Measurements from ENCODE around the gene SPPL3.
A peak's percentile ranks its signal among the peaks of the same experiment; 100 is the strongest.

Gene SPPL3

DNA sequence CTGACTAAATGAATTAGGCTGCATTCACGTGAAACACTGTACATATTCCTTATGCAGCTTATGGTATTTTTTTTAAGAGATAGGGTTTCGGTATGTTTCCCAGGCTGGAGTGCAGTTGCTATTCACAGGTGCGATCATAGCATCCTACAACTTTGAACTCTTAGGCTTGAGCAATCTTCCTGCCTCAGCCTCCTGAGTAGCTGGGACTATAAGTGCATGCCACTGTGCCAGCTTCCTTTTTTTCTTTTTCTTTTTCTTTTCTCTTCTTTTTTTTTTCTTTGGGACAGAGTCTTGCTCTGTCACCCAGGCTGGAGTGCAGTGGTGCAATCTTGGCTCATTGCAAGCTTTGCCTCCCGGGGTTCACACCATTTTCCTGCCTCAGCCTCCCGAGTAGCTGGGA lies 35.8 kb upstream of the SPPL3 start:
- TF ChIP-seq ZNF8 (CRISPR knock-in tag; IDR thresholded peaks at IDR 0.05) (no peak), RARB (CRISPR knock-in tag; IDR thresholded peaks at IDR 0.05) (no peak), ISL1 (CRISPR knock-in tag; IDR thresholded peaks at IDR 0.05) (no peak), ZNF565 (CRISPR knock-in tag; conservative IDR thresholded peaks at IDR 0.05; ENCODE audit: low read depth) (no peak), CSDC2 (CRISPR knock-in tag; IDR thresholded peaks at IDR 0.05) (no peak), BACH2 (CRISPR knock-in tag; IDR thresholded peaks at IDR 0.05; ENCODE audit: borderline replicate concordance) (no peak), TOX (CRISPR knock-in tag; IDR thresholded peaks at IDR 0.05; ENCODE audit: borderline replicate concordance) (no peak), GLIS3 (CRISPR knock-in tag; IDR thresholded peaks at IDR 0.05) (no peak), ESRRG (CRISPR knock-in tag; IDR thresholded peaks at IDR 0.05) (no peak), OSR1 (CRISPR knock-in tag; IDR thresholded peaks at IDR 0.05) (no peak), CSRNP3 (CRISPR knock-in tag; IDR thresholded peaks at IDR 0.05) (no peak), ZFP3 (CRISPR knock-in tag; IDR thresholded peaks at IDR 0.05) (no peak), SNAI2 (CRISPR knock-in tag; IDR thresholded peaks at IDR 0.05) (no peak), ZFP30 (CRISPR knock-in tag; IDR thresholded peaks at IDR 0.05) (no peak), POU6F1 (CRISPR knock-in tag; IDR thresholded peaks at IDR 0.05; ENCODE audit: borderline replicate concordance, low read depth) (no peak), TCF4 (CRISPR knock-in tag; IDR thresholded peaks at IDR 0.05; ENCODE audit: borderline replicate concordance) (no peak)
- TF ChIP-seq, protein P1, sequence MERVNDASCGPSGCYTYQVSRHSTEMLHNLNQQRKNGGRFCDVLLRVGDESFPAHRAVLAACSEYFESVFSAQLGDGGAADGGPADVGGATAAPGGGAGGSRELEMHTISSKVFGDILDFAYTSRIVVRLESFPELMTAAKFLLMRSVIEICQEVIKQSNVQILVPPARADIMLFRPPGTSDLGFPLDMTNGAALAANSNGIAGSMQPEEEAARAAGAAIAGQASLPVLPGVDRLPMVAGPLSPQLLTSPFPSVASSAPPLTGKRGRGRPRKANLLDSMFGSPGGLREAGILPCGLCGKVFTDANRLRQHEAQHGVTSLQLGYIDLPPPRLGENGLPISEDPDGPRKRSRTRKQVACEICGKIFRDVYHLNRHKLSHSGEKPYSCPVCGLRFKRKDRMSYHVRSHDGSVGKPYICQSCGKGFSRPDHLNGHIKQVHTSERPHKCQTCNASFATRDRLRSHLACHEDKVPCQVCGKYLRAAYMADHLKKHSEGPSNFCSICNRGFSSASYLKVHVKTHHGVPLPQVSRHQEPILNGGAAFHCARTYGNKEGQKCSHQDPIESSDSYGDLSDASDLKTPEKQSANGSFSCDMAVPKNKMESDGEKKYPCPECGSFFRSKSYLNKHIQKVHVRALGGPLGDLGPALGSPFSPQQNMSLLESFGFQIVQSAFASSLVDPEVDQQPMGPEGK (CRISPR knock-in tag; IDR thresholded peaks at IDR 0.05; ENCODE audit: borderline replicate concordance) = no peak
- TF ChIP-seq, protein P2, sequence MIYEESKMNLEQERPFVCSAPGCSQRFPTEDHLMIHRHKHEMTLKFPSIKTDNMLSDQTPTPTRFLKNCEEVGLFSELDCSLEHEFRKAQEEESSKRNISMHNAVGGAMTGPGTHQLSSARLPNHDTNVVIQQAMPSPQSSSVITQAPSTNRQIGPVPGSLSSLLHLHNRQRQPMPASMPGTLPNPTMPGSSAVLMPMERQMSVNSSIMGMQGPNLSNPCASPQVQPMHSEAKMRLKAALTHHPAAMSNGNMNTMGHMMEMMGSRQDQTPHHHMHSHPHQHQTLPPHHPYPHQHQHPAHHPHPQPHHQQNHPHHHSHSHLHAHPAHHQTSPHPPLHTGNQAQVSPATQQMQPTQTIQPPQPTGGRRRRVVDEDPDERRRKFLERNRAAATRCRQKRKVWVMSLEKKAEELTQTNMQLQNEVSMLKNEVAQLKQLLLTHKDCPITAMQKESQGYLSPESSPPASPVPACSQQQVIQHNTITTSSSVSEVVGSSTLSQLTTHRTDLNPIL (CRISPR knock-in tag; IDR thresholded peaks at IDR 0.05; ENCODE audit: low read depth) = no peak
- no peak; the same call in 2 of the 3 replicates for ATAC-seq

DNA sequence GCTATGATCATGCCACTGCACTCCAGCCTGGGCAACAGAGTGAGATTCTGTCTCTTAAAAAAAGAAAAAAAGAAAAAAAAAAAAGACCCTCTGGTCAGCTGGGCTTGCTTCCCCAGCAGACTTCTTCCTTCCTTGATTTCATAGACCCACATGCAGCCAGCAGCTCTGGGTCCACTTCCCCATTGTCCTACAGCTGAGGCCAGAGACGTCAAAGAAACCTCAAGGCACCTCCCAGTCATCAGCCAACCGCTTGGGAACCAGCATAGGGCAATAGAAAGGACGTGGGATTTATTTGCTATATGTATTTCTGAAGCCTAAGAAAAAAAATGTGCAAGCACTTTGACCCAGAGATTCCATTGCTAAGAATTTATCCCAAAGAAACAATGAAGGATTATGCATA lies 35.4 kb upstream of the SPPL3 start:
- TF ChIP-seq CSDC2 (CRISPR knock-in tag; IDR thresholded peaks at IDR 0.05) (no peak), ARNTL (CRISPR knock-in tag; IDR thresholded peaks at IDR 0.05; ENCODE audit: borderline replicate concordance, low read depth) (no peak), ZNF8 (CRISPR knock-in tag; IDR thresholded peaks at IDR 0.05) (no peak), ZFP30 (CRISPR knock-in tag; IDR thresholded peaks at IDR 0.05) (no peak), BACH2 (CRISPR knock-in tag; IDR thresholded peaks at IDR 0.05; ENCODE audit: borderline replicate concordance) (no peak), OSR1 (CRISPR knock-in tag; IDR thresholded peaks at IDR 0.05) (no peak), ZNF565 (CRISPR knock-in tag; conservative IDR thresholded peaks at IDR 0.05; ENCODE audit: low read depth) (no peak), CSRNP3 (CRISPR knock-in tag; IDR thresholded peaks at IDR 0.05) (no peak), ZNF70 (CRISPR knock-in tag; IDR thresholded peaks at IDR 0.05) (no peak)
- TF ChIP-seq, protein P1 (CRISPR knock-in tag; IDR thresholded peaks at IDR 0.05; ENCODE audit: borderline replicate concordance) = no peak
- ATAC-seq = peak; percentile 26; the same call in 2 of the 3 replicates

- ATAC-seq = no peak
- TF ChIP-seq ZNF70 (CRISPR knock-in tag; IDR thresholded peaks at IDR 0.05) = no peak
- no peak for TF ChIP-seq ISL1 (CRISPR knock-in tag; IDR thresholded peaks at IDR 0.05)
Measured at GRCh38 chr12:120938496-120938895, 34.3 kb upstream of the SPPL3 start.

Measured in SK-N-SH treated with all-trans-retinoic acid at 6 μM for 48 hours (cell line).